NCI-H748 (cell line): ENCODE measurements around the gene LONRF2.
"Not testable (repeated sequence)": the region's sequence is repeated elsewhere in the genome, so short reads cannot be mapped to it uniquely, and the experiment has no call there.

Experiments
- DNase-seq: peaks from one replicate; lab custom pipeline; 2025; ENCODE audit not compliant: unreplicated experiment; lab: John Stamatoyannopoulos, UW

LONRF2 gene

GRCh38 chr2:100321866-100322820 lies at the start of gene LONRF2:
Gene LONRF2 (minus strand): TSS chr2:100322501. CDS start chr2:100322093, 408 bp downstream.
- DNase-seq = peak; percentile 82

- DNase-seq = no peak
Measured at GRCh38 chr2:100367163-100367562, 44.9 kb upstream of the LONRF2 start.

GRCh38 chr2:100365434-100365833 lies 43.1 kb upstream of the LONRF2 start:
- DNase-seq = peak; percentile 89

GRCh38 chr2:100362269-100362668 lies 40.0 kb upstream of the LONRF2 start:
- not testable (repeated sequence) for DNase-seq

- no peak for DNase-seq
Measured at GRCh38 chr2:100359576-100359975, 37.3 kb upstream of the LONRF2 start.

- DNase-seq = no peak
Measured at GRCh38 chr2:100358554-100358953, 36.3 kb upstream of the LONRF2 start.

GRCh38 chr2:100352521-100352920 lies 30.2 kb upstream of the LONRF2 start:
- DNase-seq = no peak

GRCh38 chr2:100350661-100351185 lies 28.4 kb upstream of the LONRF2 start:
- DNase-seq = no peak

GRCh38 chr2:100345144-100345543 lies 22.8 kb upstream of the LONRF2 start:
- not testable (repeated sequence) for DNase-seq

- DNase-seq = no peak
Measured at GRCh38 chr2:100344433-100344832, 22.1 kb upstream of the LONRF2 start.

- not testable (repeated sequence) for DNase-seq
Measured at GRCh38 chr2:100342466-100342865, 20.2 kb upstream of the LONRF2 start.

GRCh38 chr2:100339823-100340222 lies 17.5 kb upstream of the LONRF2 start:
- DNase-seq = no peak

- DNase-seq = no peak
Measured at GRCh38 chr2:100334929-100335328, 12.6 kb upstream of the LONRF2 start.

- DNase-seq = no peak
Measured at GRCh38 chr2:100327742-100328141, 5.4 kb upstream of the LONRF2 start.

- peak; percentile 79 for DNase-seq
Measured at GRCh38 chr2:100321179-100321865, 979 bp downstream of the LONRF2 start.

- DNase-seq = peak; percentile 62
Measured at GRCh38 chr2:100320547-100321178, 1.6 kb downstream of the LONRF2 start.

GRCh38 chr2:100317634-100318033 lies 4.7 kb downstream of the LONRF2 start:
- DNase-seq = peak; percentile 4

GRCh38 chr2:100309973-100310719 lies 12.2 kb downstream of the LONRF2 start:
- DNase-seq = no peak

- DNase-seq = no peak
Measured at GRCh38 chr2:100309311-100309710, 13.0 kb downstream of the LONRF2 start.

GRCh38 chr2:100303744-100304143 lies 18.6 kb downstream of the LONRF2 start:
- no peak for DNase-seq

GRCh38 chr2:100302585-100302892 lies 19.8 kb downstream of the LONRF2 start:
- DNase-seq = peak; percentile 39
